OCI-LY7 (cell line): ENCODE results near the gene EPN1. TPM values are rescaled to one million over a fixed set of nuclear protein-coding genes. Genes with fewer than 3 reads are reported as not detected.

ENCODE experiments used
- BruUV-seq: library from RNA; stranded (reverse); fragments of 400-500 nt; replicated peaks from 2 replicates; lab custom pipeline; 2021; lab: Mats Ljungman, UMichigan
- CTCF ChIA-PET: fragments of 300-600 bp; sonication (Branson Sonifier 250); formaldehyde crosslinking; loops from one replicate; lab custom pipeline; 2022; ENCODE audit warnings: antibody characterized with exemption; ENCODE audit not compliant: unreplicated experiment; lab: Charles Lee
- POLR2A ChIA-PET: fragments of 300-600 bp; sonication (Branson Sonifier 250); formaldehyde crosslinking; loops from one replicate; lab custom pipeline; 2022; ENCODE audit warnings: antibody characterized with exemption; lab: Charles Lee
- DNase-seq: peaks from one replicate; pipeline ENCODE4 v3.0.0-alpha.2; 2015; ENCODE audit warnings: low spot score
- H2AFZ ChIP-seq: fragments of 200-600 bp; sonication (generic), shearing (Covaris generic); 2 replicates; pipeline ENCODE4 v1.6.1; 2014; ENCODE audit warnings: mild to moderate bottlenecking, antibody characterized with exemption, low read length, moderate library complexity
- H3K27ac ChIP-seq: fragments of 200-600 bp; sonication (generic); 2 replicates; pipeline ENCODE4 v1.5.1; 2014; ENCODE audit warnings: mixed run types, low read depth, mild to moderate bottlenecking, moderate library complexity, low read length, inconsistent platforms; ENCODE audit not compliant: poor library complexity, severe bottlenecking
- H3K36me3 ChIP-seq: fragments of 200-600 bp; sonication (generic); 2 replicates; pipeline ENCODE4 v1.6.1; 2014; ENCODE audit warnings: mild to moderate bottlenecking, antibody characterized with exemption, low read length, moderate library complexity, mixed read lengths; ENCODE audit not compliant: insufficient read depth
- H3K4me1 ChIP-seq: fragments of 200-600 bp; sonication (generic); 2 replicates; pipeline ENCODE4 v1.5.1; 2014; ENCODE audit warnings: mild to moderate bottlenecking, low read length; ENCODE audit not compliant: insufficient read depth, poor library complexity, severe bottlenecking
- H3K4me2 ChIP-seq: fragments of 200-600 bp; sonication (generic); 2 replicates; pipeline ENCODE4 v1.6.1; 2014; ENCODE audit warnings: mild to moderate bottlenecking, low read length
- H3K4me3 ChIP-seq: fragments of 200-600 bp; sonication (generic); 2 replicates; pipeline ENCODE4 v1.5.1; 2014; ENCODE audit warnings: mild to moderate bottlenecking, low read depth, low read length; ENCODE audit not compliant: poor library complexity, severe bottlenecking
- H3K79me2 ChIP-seq: fragments of 200-600 bp; sonication (generic); 2 replicates; pipeline ENCODE4 v1.6.1; 2016; ENCODE audit warnings: low read depth, mild to moderate bottlenecking, low read length, moderate library complexity, mixed read lengths; ENCODE audit not compliant: insufficient read depth
- H3K9me2 ChIP-seq: fragments of 200-600 bp; sonication (generic); 2 replicates; pipeline ENCODE4 v1.6.1; 2016; ENCODE audit warnings: mild to moderate bottlenecking, low read length, mixed read lengths; ENCODE audit not compliant: insufficient read depth
- H3K9me3 ChIP-seq: fragments of 200-600 bp; sonication (generic); 2 replicates; pipeline ENCODE4 v1.6.1; 2014; ENCODE audit warnings: mild to moderate bottlenecking, mixed run types, low read length, mixed read lengths
- H4K20me1 ChIP-seq: fragments of 200-600 bp; sonication (generic); 2 replicates; pipeline ENCODE4 v1.6.1; 2014; ENCODE audit warnings: mild to moderate bottlenecking, antibody characterized with exemption, low read length, moderate library complexity, mixed read lengths; ENCODE audit not compliant: insufficient read depth
- EZH2phosphoT487 ChIP-seq: fragments of 200-600 bp; sonication (generic); IDR thresholded peaks from 2 replicates; pipeline ENCODE4 v1.6.1; 2018; ENCODE audit warnings: low read depth, borderline replicate concordance, mild to moderate bottlenecking, mixed run types, antibody characterized with exemption, low read length, moderate library complexity, mixed read lengths
- intact Hi-C: fragments of 100-400 bp; cut with micrococcal nuclease; formaldehyde crosslinking; loops from one replicate; pipeline ENCODE4 v1.10.0; 2022; ENCODE audit not compliant: unreplicated experiment
- total RNA-seq, 2 experiments: library from RNA; depleted of rRNA in 1 of 2; stranded (reverse); fragments of >200 nt in 1 of 2; shearing (Covaris generic) in 1 of 2; gene quantifications; 2 replicates each; pipeline ENCODE4 v1.2.3, GENCODE V29; 2014 to 2022
- TF ChIP-seq, protein P1 (sequence below): fragments of 200-600 bp; sonication (generic); conservative IDR thresholded peaks from 2 replicates; pipeline ENCODE4 v1.5.1; 2014; ENCODE audit warnings: mild to moderate bottlenecking, antibody characterized with exemption, low read length, moderate library complexity, mixed read lengths

The EPN1 gene
- total RNA-seq, 2 experiments from 2014 or later, result 40.5 to 120 TPM

DNA sequence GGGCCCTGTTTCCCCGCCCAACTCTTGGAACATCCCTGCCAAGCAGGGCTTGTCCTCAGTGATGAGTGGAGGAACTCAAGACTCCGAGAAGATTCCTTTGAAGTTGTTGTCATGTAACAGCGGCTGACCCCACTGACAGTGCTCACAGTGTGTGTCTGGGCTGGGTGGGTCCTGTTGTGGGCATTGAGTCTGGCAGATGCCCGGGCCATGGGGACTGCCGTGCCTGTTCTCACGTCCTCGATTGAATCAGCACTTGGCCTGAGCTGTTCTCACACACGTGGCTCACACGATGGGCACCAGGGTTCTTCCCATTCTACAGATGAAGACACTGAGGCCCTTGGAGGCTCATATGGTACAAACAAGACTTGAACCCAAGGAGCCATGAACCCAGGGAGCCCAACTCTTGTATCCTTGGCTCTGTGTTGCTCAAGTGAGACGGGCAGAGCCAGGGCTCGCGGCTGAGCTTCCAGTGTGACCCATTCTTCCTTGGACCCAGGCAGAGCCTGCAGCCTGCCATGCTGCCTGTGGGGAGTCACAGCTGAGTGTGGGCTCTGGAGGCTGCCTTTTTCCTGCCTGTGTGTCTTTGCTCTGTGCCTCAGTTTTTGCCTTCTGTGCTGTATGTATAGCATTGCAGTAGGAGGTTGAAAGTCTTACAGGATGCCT is 8.6 kb upstream of the EPN1 start:
- Histone ChIP-seq H4K20me1 (peaks cover 5% of the 10 kb centered on the region; the same call in 1 of the 2 replicates), H3K36me3 (peaks cover 97% of the 10 kb centered on the region), H3K4me2 (no peak overlapping the region), H3K27ac (no peak overlapping the region), H2AFZ (no peak overlapping the region), H3K79me2 (peaks cover 28% of the 10 kb centered on the region; the same call in 1 of the 2 replicates), H3K4me3 (no peak overlapping the region), H3K4me1 (peaks cover 2% of the 10 kb centered on the region), H3K9me2 (no peaks in the 10 kb centered on the region), H3K9me3 (no peaks in the 10 kb centered on the region)
- no TSS peak for BruUV-seq
- DNase-seq, result no peak
- TF ChIP-seq EZH2phosphoT487, result no peak
- TF ChIP-seq, protein P1, sequence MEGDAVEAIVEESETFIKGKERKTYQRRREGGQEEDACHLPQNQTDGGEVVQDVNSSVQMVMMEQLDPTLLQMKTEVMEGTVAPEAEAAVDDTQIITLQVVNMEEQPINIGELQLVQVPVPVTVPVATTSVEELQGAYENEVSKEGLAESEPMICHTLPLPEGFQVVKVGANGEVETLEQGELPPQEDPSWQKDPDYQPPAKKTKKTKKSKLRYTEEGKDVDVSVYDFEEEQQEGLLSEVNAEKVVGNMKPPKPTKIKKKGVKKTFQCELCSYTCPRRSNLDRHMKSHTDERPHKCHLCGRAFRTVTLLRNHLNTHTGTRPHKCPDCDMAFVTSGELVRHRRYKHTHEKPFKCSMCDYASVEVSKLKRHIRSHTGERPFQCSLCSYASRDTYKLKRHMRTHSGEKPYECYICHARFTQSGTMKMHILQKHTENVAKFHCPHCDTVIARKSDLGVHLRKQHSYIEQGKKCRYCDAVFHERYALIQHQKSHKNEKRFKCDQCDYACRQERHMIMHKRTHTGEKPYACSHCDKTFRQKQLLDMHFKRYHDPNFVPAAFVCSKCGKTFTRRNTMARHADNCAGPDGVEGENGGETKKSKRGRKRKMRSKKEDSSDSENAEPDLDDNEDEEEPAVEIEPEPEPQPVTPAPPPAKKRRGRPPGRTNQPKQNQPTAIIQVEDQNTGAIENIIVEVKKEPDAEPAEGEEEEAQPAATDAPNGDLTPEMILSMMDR, result no peak
- ChIA-PET POLR2A (no interaction called here), CTCF (no interaction called here)
- intact Hi-C loops, result no loop called here

- Histone ChIP-seq H3K9me3 (no peaks in the 10 kb centered on the region), H3K4me1 (peaks cover 5% of the 10 kb centered on the region), H3K36me3 (peaks cover 97% of the 10 kb centered on the region), H4K20me1 (peaks cover 5% of the 10 kb centered on the region; the same call in 1 of the 2 replicates), H3K4me2 (no peak overlapping the region), H3K9me2 (no peaks in the 10 kb centered on the region), H3K27ac (no peak overlapping the region), H3K79me2 (peaks cover 28% of the 10 kb centered on the region; the same call in 1 of the 2 replicates), H2AFZ (no peak overlapping the region), H3K4me3 (no peak overlapping the region)
- POLR2A ChIA-PET, result no interaction called here
- CTCF ChIA-PET, result no interaction called here
- BruUV-seq, result no TSS peak
- TF ChIP-seq, protein P1, result no peak
- no peak for TF ChIP-seq EZH2phosphoT487
- intact Hi-C loops, result no loop called here
- no peak for DNase-seq
Observed at GRCh38 chr19:55667006-55667381, 8.0 kb upstream of the EPN1 start.

- TF ChIP-seq, protein P1, result no peak
- TF ChIP-seq EZH2phosphoT487, result no peak
- Histone ChIP-seq H3K9me2 (no peaks in the 10 kb centered on the region), H3K36me3 (peaks cover 97% of the 10 kb centered on the region), H3K4me2 (no peak overlapping the region), H4K20me1 (peaks cover 5% of the 10 kb centered on the region; the same call in 1 of the 2 replicates), H3K79me2 (peaks cover 30% of the 10 kb centered on the region; the same call in 1 of the 2 replicates), H3K27ac (no peak overlapping the region), H3K4me3 (no peak overlapping the region), H2AFZ (no peak overlapping the region), H3K4me1 (peaks cover 5% of the 10 kb centered on the region), H3K9me3 (no peaks in the 10 kb centered on the region)
- CTCF ChIA-PET, result no interaction called here
- intact Hi-C loops, result no loop called here
- BruUV-seq, result no TSS peak
- no peak for DNase-seq
- POLR2A ChIA-PET, result no interaction called here
Observed at GRCh38 chr19:55667511-55667910, 7.5 kb upstream of the EPN1 start.
